HepG2 (cell line): ENCODE data around the gene MEAK7. TPM values are rescaled to one million over a fixed set of nuclear protein-coding genes. Genes with fewer than 3 reads are reported as not detected.

ENCODE experiments used
- DDIT3 ChIP-seq: sonication (generic); formaldehyde crosslinking; IDR thresholded peaks from 2 replicates; pipeline ENCODE4 v1.4.0; 2020; ENCODE audit warnings: mild to moderate bottlenecking, missing genetic modification reagents
- DMAP1 ChIP-seq: IDR thresholded peaks from 2 replicates; pipeline ENCODE4 v1.6.1; 2016
- GABPB1 ChIP-seq: IDR thresholded peaks from 2 replicates; pipeline ENCODE4 v1.6.1; 2016; ENCODE audit warnings: mild to moderate bottlenecking, missing genetic modification reagents, moderate library complexity, missing compliant biosample characterization
- HMGXB4 ChIP-seq, 2 experiments: sonication (generic) in 1 of 2; formaldehyde crosslinking in 1 of 2; IDR thresholded peaks; 2 replicates each; pipeline versions ENCODE4 v1.4.0 to v1.6.1; 2018 to 2020; ENCODE audit warnings: missing genetic modification reagents in 2 of 2, borderline replicate concordance in 1 of 2, low read depth in 1 of 2, mild to moderate bottlenecking in 1 of 2, missing biosample characterization in 1 of 2
- IKZF1 ChIP-seq: fragments of 450-650 bp; IDR thresholded peaks from 2 replicates; pipeline ENCODE4 v1.7.1; 2016
- IRF2 ChIP-seq: IDR thresholded peaks from 2 replicates; pipeline ENCODE4 v1.6.1; 2018; ENCODE audit warnings: missing genetic modification reagents, missing compliant biosample characterization
- MAZ ChIP-seq, 2 experiments: sonication (generic) in 1 of 2; formaldehyde crosslinking in 1 of 2; IDR thresholded peaks; 2 replicates each; pipeline versions ENCODE4 v1.5.0 to v1.6.1; 2012 to 2020; ENCODE audit warnings: low read depth in 2 of 2, mild to moderate bottlenecking in 2 of 2, borderline replicate concordance in 1 of 2, improper control_type of control experiment in 1 of 2, low read length in 1 of 2, missing genetic modification reagents in 1 of 2, moderate library complexity in 1 of 2
- SATB2 ChIP-seq: sonication (generic); formaldehyde crosslinking; IDR thresholded peaks from 2 replicates; pipeline ENCODE4 v1.5.0; 2020; ENCODE audit warnings: missing genetic modification reagents
- SPEN ChIP-seq: sonication (generic); formaldehyde crosslinking; IDR thresholded peaks from 2 replicates; pipeline ENCODE4 v1.5.1; 2020; ENCODE audit warnings: low read depth, mild to moderate bottlenecking, missing genetic modification reagents
- TAF1 ChIP-seq: sonication (generic); formaldehyde crosslinking; IDR thresholded peaks from 2 replicates; pipeline ENCODE4 v1.4.0; 2020; ENCODE audit warnings: missing genetic modification reagents
- XRCC5 ChIP-seq: fragments of 200-400 bp; formaldehyde crosslinking; optimal IDR thresholded peaks from 2 replicates; pipeline ENCODE3; 2017; ENCODE audit warnings: mild to moderate bottlenecking, low read length
- ZBTB38 ChIP-seq: sonication (generic); formaldehyde crosslinking; IDR thresholded peaks from 2 replicates; pipeline ENCODE4 v1.5.1; 2020; ENCODE audit warnings: mild to moderate bottlenecking, missing genetic modification reagents
- ZFP36L1 ChIP-seq: sonication (generic); formaldehyde crosslinking; IDR thresholded peaks from 2 replicates; pipeline ENCODE4 v1.8.0; 2022; ENCODE audit warnings: mild to moderate bottlenecking, missing genetic modification reagents, moderate library complexity
- ZFX ChIP-seq: sonication (generic); formaldehyde crosslinking; IDR thresholded peaks from 2 replicates; pipeline ENCODE4 v1.4.0; 2020; ENCODE audit warnings: mild to moderate bottlenecking, low read depth, missing genetic modification reagents, moderate library complexity
- ZNF224 ChIP-seq: sonication (generic); formaldehyde crosslinking; IDR thresholded peaks from 2 replicates; pipeline ENCODE4 v1.5.0; 2020; ENCODE audit warnings: mild to moderate bottlenecking, missing genetic modification reagents
- ZNF431 ChIP-seq: sonication (generic); formaldehyde crosslinking; IDR thresholded peaks from 2 replicates; pipeline ENCODE4 v1.9.0; 2022; ENCODE audit warnings: missing genetic modification reagents, low read depth, mild to moderate bottlenecking, borderline replicate concordance
- ZNF563 ChIP-seq: sonication (generic); formaldehyde crosslinking; IDR thresholded peaks from 2 replicates; pipeline ENCODE4 v1.8.0; 2022; ENCODE audit warnings: mild to moderate bottlenecking, moderate library complexity, missing genetic modification reagents
- ZSCAN21 ChIP-seq: sonication (generic); formaldehyde crosslinking; IDR thresholded peaks from 2 replicates; pipeline ENCODE4 v1.8.0; 2022; ENCODE audit warnings: mild to moderate bottlenecking, missing genetic modification reagents, moderate library complexity, borderline replicate concordance
- polyA plus RNA-seq, 8 experiments: library from polyadenylated mRNA; depleted of rRNA in 3 of 8; stranded (reverse) in 7 of 8; unstranded in 1 of 8; fragments of >200 nt; fragmentation: Illumina TruSeq in 4 of 8; extraction: Trizol in 4 of 8; gene quantifications; 2 replicates each; pipeline versions ENCODE4 v1.2.1 to v1.2.3, GENCODE V29; 2011 to 2016; ENCODE audit warnings: low read depth in 4 of 8, missing spikeins in 1 of 8, mixed read lengths in 1 of 8; ENCODE audit not compliant: insufficient read depth in 1 of 8
- total RNA-seq, 5 experiments: library from RNA; depleted of rRNA; stranded (reverse); fragments of >200 nt; fragmentation: Illumina TruSeq; extraction: Trizol; gene quantifications; 2 replicates each; pipeline ENCODE4 v1.2.3, GENCODE V29; 2016; ENCODE audit warnings: low read depth in 1 of 5
- TF ChIP-seq, protein P1 (sequence below): sonication (generic); formaldehyde crosslinking; IDR thresholded peaks from 2 replicates; pipeline ENCODE4 v1.9.0; 2022; ENCODE audit warnings: missing genetic modification reagents, mild to moderate bottlenecking, borderline replicate concordance
- TF ChIP-seq, protein P2 (sequence below): IDR thresholded peaks from 2 replicates; pipeline ENCODE4 v1.6.1; 2016; ENCODE audit warnings: missing compliant biosample characterization, missing genetic modification reagents, borderline replicate concordance
- TF ChIP-seq, protein P3 (sequence below): sonication (generic); formaldehyde crosslinking; IDR thresholded peaks from 2 replicates; pipeline ENCODE4 v1.8.1; 2023; ENCODE audit warnings: missing genetic modification reagents, mild to moderate bottlenecking, borderline replicate concordance

MEAK7 gene
- total and polyA plus RNA-seq, 2 of the 13 experiments (the other 11 are each of a cell fraction or from before 2014, with no cell fraction given), result 11.8 to 14.7 TPM

DNA sequence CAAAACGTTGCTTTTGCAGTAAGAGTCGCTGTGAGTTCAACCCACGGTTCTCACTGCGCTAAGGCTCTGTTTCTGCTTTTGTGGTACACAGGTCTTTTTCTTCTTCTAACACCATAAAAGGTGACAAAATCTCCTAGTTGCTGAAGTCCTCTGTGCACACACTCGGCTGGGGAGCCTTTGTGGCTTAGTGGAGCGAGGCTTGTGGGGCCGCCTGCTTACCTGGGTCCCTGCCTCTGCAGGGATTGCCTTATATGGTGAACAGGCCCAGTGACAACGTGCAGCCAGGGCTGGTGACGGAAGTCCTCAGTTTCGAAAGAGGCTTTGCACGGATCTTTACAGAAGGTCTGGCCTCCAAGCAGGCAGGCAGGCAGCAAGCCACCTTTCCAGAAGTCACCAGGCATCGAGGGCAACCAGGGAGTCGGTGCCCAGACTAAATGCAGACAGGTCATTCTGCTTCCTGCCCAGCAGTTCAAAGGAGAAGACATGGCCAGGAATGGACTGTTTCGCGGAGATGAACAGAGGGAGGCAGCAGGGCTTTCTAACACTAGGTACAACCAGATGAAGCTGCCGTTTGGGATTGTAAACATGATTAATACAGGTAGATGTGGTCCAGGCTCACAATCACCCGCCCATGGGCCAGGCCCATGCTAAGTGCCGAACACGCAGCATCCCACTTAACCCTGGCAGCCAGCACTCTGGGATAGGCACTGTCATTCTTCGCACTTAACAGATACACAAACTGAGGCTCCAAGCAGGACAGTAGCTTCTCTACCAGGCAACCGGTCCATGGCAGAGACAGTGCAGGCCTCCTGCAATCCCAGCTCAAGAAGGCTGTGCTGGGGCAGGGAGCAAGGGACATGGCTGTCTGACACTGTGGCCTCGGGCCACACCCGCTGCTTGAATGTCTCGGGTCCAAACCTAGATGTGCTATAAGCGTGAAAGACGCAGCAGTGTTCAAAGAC lies 10.7 kb upstream of the MEAK7 start (continued):
- TF ChIP-seq ZNF431 (CRISPR knock-in tag), result 0 out of 2 replicates have a peak, but pooled peaks have one; percentile 31
- TF ChIP-seq IRF2, result 0 out of 2 replicates have a peak, but pooled peaks have one; percentile 21
- no peak for TF ChIP-seq TAF1 (CRISPR knock-in tag)
- TF ChIP-seq ZNF563, result peak; percentile 26; the same call in 1 of the 2 replicates
- peak in 1 of 2 experiments; percentile 22; a peak in 1 of 4 replicates for TF ChIP-seq HMGXB4 (CRISPR knock-in tag; IDR thresholded peaks at IDR 0.05; ENCODE audit: borderline replicate concordance in 1 of 2, low read depth in 1 of 2)
- TF ChIP-seq ZSCAN21 (CRISPR knock-in tag), result 0 out of 2 replicates have a peak, but pooled peaks have one; percentile 37
- TF ChIP-seq, protein P1, sequence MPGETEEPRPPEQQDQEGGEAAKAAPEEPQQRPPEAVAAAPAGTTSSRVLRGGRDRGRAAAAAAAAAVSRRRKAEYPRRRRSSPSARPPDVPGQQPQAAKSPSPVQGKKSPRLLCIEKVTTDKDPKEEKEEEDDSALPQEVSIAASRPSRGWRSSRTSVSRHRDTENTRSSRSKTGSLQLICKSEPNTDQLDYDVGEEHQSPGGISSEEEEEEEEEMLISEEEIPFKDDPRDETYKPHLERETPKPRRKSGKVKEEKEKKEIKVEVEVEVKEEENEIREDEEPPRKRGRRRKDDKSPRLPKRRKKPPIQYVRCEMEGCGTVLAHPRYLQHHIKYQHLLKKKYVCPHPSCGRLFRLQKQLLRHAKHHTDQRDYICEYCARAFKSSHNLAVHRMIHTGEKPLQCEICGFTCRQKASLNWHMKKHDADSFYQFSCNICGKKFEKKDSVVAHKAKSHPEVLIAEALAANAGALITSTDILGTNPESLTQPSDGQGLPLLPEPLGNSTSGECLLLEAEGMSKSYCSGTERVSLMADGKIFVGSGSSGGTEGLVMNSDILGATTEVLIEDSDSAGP (CRISPR knock-in tag), result peak; percentile 25; the same call in 1 of the 2 replicates
- TF ChIP-seq, protein P2, sequence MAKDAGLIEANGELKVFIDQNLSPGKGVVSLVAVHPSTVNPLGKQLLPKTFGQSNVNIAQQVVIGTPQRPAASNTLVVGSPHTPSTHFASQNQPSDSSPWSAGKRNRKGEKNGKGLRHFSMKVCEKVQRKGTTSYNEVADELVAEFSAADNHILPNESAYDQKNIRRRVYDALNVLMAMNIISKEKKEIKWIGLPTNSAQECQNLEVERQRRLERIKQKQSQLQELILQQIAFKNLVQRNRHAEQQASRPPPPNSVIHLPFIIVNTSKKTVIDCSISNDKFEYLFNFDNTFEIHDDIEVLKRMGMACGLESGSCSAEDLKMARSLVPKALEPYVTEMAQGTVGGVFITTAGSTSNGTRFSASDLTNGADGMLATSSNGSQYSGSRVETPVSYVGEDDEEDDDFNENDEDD (CRISPR knock-in tag), result peak; percentile 37; the same call in 1 of the 2 replicates
- no peak for TF ChIP-seq DMAP1
- TF ChIP-seq DDIT3 (CRISPR knock-in tag), result no peak
- TF ChIP-seq IKZF1, result no peak
- peak; percentile 58 for TF ChIP-seq GABPB1 (CRISPR knock-in tag)
- TF ChIP-seq MAZ (IDR thresholded peaks at IDR 0.05; ENCODE audit: borderline replicate concordance, low read depth, low read length), result no peak
- 0 out of 2 replicates have a peak, but pooled peaks have one; percentile 25 for TF ChIP-seq MAZ (CRISPR knock-in tag; IDR thresholded peaks at IDR 0.05; ENCODE audit: low read depth)
- no peak for TF ChIP-seq ZNF224 (CRISPR knock-in tag)
- peak; percentile 25 for TF ChIP-seq XRCC5
- TF ChIP-seq ZBTB38, result peak; percentile 63; the same call in 1 of the 2 replicates
- peak; percentile 51 for TF ChIP-seq SPEN (CRISPR knock-in tag)
- TF ChIP-seq SATB2 (CRISPR knock-in tag), result no peak
- TF ChIP-seq, protein P3, sequence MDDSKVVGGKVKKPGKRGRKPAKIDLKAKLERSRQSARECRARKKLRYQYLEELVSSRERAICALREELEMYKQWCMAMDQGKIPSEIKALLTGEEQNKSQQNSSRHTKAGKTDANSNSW, result no peak
- TF ChIP-seq ZFP36L1 (CRISPR knock-in tag), result 0 out of 2 replicates have a peak, but pooled peaks have one; percentile 66
- peak; percentile 79; the same call in 1 of the 2 replicates for TF ChIP-seq ZFX (CRISPR knock-in tag)
